Peyer's patch (tissue), 4 donors: ENCODE measurements around the gene POP4. TPM values are rescaled to one million over a fixed set of nuclear protein-coding genes. Genes with fewer than 3 reads are reported as not detected.

Experiments used
- DNase-seq, 3 donors: peaks; one replicate each; pipeline ENCODE4 v3.0.0-alpha.2; 2017 to 2019
- H3K27ac ChIP-seq, 4 donors: fragments of 200-600 bp; sonication (generic); one replicate each; pipeline ENCODE4 v1.5.1; 2016 to 2019
- H3K27me3 ChIP-seq, 2 donors: fragments of 200-600 bp; sonication (generic); one replicate each; pipeline ENCODE4 v1.5.1; 2019
- H3K36me3 ChIP-seq, 3 donors: fragments of 200-600 bp; sonication (generic); one replicate each; pipeline ENCODE4 v1.5.1; 2016 to 2019
- H3K4me1 ChIP-seq, 4 donors: fragments of 200-600 bp; sonication (generic); one replicate each; pipeline ENCODE4 v1.5.1; 2016 to 2019
- H3K4me3 ChIP-seq, 4 donors: fragments of 200-600 bp; sonication (generic); 1 replicate in 3 of 4; 2 replicates in 1 of 4; pipeline ENCODE4 v1.5.1; 2016 to 2019; ENCODE audit warnings: mild to moderate bottlenecking in 1 of 4
- H3K9me3 ChIP-seq, 4 donors: fragments of 200-600 bp; sonication (generic); one replicate each; pipeline ENCODE4 v1.5.1; 2016 to 2019; ENCODE audit warnings: mild to moderate bottlenecking in 1 of 4
- POLR2A ChIP-seq, 2 donors: fragments of 450-650 bp; IDR thresholded peaks; one replicate each; pipeline ENCODE4 v1.5.1; 2017; ENCODE audit warnings: antibody characterized with exemption in 2 of 2, mild to moderate bottlenecking in 2 of 2, moderate library complexity in 2 of 2
- total RNA-seq, 4 donors: library from RNA; depleted of rRNA; stranded (reverse); fragments of >200 nt; gene quantifications; one replicate each; pipeline ENCODE4 v1.1.0, GENCODE V29; 2016
- TF ChIP-seq, protein P1 (sequence below), 6 experiments: fragments of 450-650 bp in 4 of 6; fragments of 200-600 bp in 2 of 6; sonication (generic) in 1 of 6; IDR thresholded peaks; one replicate each; pipeline ENCODE4 v1.5.1; 2017 to 2019; ENCODE audit warnings: antibody characterized with exemption in 6 of 6, mild to moderate bottlenecking in 3 of 6, moderate library complexity in 1 of 6

POP4 gene
- total RNA-seq, 4 donors from 2014 or later = 43.7 to 50.9 (median 49.1) TPM

DNA sequence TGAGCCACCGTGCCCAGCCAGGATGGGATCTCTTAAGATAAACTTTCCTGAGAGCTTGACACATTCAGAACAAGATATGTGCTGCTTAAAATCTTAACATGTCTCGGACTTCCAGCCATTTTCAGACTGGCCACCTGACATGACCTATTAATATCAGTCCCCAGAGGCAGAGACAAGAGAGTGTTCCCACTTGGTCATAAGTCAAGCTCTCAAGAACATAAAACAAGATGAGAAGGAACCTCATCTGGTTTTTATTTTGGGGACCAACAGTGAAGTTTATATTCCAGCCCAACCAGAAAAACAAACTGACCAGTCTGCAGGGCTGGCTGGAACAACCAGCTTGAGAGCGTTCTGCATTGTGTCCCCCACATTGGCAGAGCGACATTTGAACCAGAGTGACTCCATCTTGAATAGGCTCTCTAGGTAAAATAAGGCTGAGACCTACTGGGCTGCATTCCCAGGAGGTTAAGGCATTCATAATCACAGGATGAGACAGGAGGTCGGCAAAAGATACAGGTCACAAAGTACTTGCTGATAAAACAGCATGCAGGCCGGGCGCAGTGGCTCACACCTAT, 37.4 kb downstream of the POP4 start:
- H3K27ac ChIP-seq = no peak overlapping the region
- no peaks in the 10 kb centered on the region for H3K27me3 ChIP-seq
- no peaks in the 10 kb centered on the region for H3K9me3 ChIP-seq
- no peaks in the 10 kb centered on the region for H3K36me3 ChIP-seq
- no peaks in the 10 kb centered on the region for H3K4me1 ChIP-seq
- TF ChIP-seq, protein P1, sequence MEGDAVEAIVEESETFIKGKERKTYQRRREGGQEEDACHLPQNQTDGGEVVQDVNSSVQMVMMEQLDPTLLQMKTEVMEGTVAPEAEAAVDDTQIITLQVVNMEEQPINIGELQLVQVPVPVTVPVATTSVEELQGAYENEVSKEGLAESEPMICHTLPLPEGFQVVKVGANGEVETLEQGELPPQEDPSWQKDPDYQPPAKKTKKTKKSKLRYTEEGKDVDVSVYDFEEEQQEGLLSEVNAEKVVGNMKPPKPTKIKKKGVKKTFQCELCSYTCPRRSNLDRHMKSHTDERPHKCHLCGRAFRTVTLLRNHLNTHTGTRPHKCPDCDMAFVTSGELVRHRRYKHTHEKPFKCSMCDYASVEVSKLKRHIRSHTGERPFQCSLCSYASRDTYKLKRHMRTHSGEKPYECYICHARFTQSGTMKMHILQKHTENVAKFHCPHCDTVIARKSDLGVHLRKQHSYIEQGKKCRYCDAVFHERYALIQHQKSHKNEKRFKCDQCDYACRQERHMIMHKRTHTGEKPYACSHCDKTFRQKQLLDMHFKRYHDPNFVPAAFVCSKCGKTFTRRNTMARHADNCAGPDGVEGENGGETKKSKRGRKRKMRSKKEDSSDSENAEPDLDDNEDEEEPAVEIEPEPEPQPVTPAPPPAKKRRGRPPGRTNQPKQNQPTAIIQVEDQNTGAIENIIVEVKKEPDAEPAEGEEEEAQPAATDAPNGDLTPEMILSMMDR (IDR thresholded peaks at IDR 0.05) = no peak
- no peak for TF ChIP-seq POLR2A (IDR thresholded peaks at IDR 0.05)
- no peak for DNase-seq
- no peak overlapping the region for H3K4me3 ChIP-seq

GRCh38 chr19:29644210-29644609, 38.1 kb downstream of the POP4 start:
- Histone ChIP-seq H3K9me3 (no peaks in the 10 kb centered on the region), H3K27ac (no peak overlapping the region), H3K4me3 (no peak overlapping the region), H3K27me3 (no peaks in the 10 kb centered on the region), H3K4me1 (no peaks in the 10 kb centered on the region), H3K36me3 (no peaks in the 10 kb centered on the region)
- no peak for DNase-seq
- TF ChIP-seq, protein P1 (IDR thresholded peaks at IDR 0.05) = no peak
- TF ChIP-seq POLR2A (IDR thresholded peaks at IDR 0.05) = no peak

DNA sequence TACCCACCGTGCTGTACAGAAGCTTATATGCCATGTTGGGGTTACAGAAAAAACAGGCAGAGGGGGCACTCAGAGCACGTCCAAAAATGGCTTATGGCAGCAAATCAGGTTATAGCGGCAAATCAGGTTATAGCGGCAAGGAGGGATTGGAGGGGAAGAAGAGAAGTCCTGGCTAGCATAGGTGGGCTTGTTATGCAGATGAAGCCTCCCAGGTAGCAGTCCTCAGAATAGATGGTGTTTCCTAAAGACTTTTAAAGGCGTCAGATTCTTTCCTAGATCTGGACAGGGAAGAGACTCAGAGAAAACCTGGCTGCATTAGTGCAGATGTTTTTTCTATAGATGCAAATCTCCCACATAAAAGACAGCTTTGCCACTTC, 39.4 kb downstream of the POP4 start:
- DNase-seq = no peak
- H3K9me3 ChIP-seq = no peaks in the 10 kb centered on the region
- no peaks in the 10 kb centered on the region for H3K36me3 ChIP-seq
- no peaks in the 10 kb centered on the region for H3K27me3 ChIP-seq
- TF ChIP-seq, protein P1 (IDR thresholded peaks at IDR 0.05) = no peak
- TF ChIP-seq POLR2A (IDR thresholded peaks at IDR 0.05) = no peak
- H3K4me1 ChIP-seq = no peaks in the 10 kb centered on the region
- no peak overlapping the region for H3K4me3 ChIP-seq
- no peak overlapping the region for H3K27ac ChIP-seq

GRCh38 chr19:29645911-29646310, 39.8 kb downstream of the POP4 start:
- Histone ChIP-seq H3K27me3 (no peaks in the 10 kb centered on the region), H3K4me3 (no peak overlapping the region), H3K4me1 (no peaks in the 10 kb centered on the region), H3K9me3 (no peaks in the 10 kb centered on the region), H3K36me3 (no peaks in the 10 kb centered on the region), H3K27ac (no peak overlapping the region)
- TF ChIP-seq, protein P1 (IDR thresholded peaks at IDR 0.05) = no peak
- TF ChIP-seq POLR2A (IDR thresholded peaks at IDR 0.05) = no peak
- DNase-seq = no peak

- no peaks in the 10 kb centered on the region for H3K4me1 ChIP-seq
- no peak overlapping the region for H3K4me3 ChIP-seq
- TF ChIP-seq POLR2A (IDR thresholded peaks at IDR 0.05) = no peak
- TF ChIP-seq, protein P1 (IDR thresholded peaks at IDR 0.05) = no peak
- H3K27me3 ChIP-seq = no peaks in the 10 kb centered on the region
- H3K27ac ChIP-seq = no peak overlapping the region
- H3K36me3 ChIP-seq = no peaks in the 10 kb centered on the region
- H3K9me3 ChIP-seq = no peaks in the 10 kb centered on the region
- DNase-seq = no peak
Measured at GRCh38 chr19:29650772-29651387, 44.8 kb downstream of the POP4 start.
